Endothelial cell of umbilical vein (primary cell): ENCODE results near the gene POLR2H. TPM values are rescaled to one million over a fixed set of nuclear protein-coding genes. Genes with fewer than 3 reads are reported as not detected.
A peak's percentile ranks its signal among the peaks of the same experiment; 100 is the strongest.

Experiments
- BruUV-seq: library from RNA; stranded (reverse); fragments of 400-500 nt; replicated peaks from 2 replicates; lab custom pipeline; 2021; lab: Mats Ljungman, UMichigan
- CTCF ChIA-PET: fragments of 300-600, 350-600 bp; sonication (Branson Sonifier 250); formaldehyde crosslinking; loops from one replicate; lab custom pipeline; 2021; ENCODE audit warnings: antibody characterized with exemption, inconsistent platforms; lab: Charles Lee
- POLR2A ChIA-PET: fragments of 300-600, 350-600 bp; sonication (Branson Sonifier 250); formaldehyde crosslinking; loops from one replicate; lab custom pipeline; 2021; ENCODE audit warnings: antibody characterized with exemption, inconsistent platforms; lab: Charles Lee
- DNase-seq: peaks from one replicate; pipeline ENCODE4 v3.0.0-alpha.2; 2011; ENCODE audit warnings: low read depth, low spot score
- FAIRE-seq: peaks from 2 replicates; lab custom pipeline; 2011; peaks lifted over from hg19 to GRCh38; lab: Jason Lieb, UNC
- H2AFZ ChIP-seq: 2 replicates; pipeline ENCODE4 v1.6.0; 2012; ENCODE audit warnings: low read depth, low read length, control low read depth, inconsistent platforms
- H3K27ac ChIP-seq: 2 replicates; pipeline ENCODE4 v1.5.1; 2011; ENCODE audit warnings: low read depth, mild to moderate bottlenecking, control low read depth, low read length, moderate library complexity; ENCODE audit not compliant: insufficient read depth
- H3K27me3 ChIP-seq, 2 experiments: 2 replicates each; pipeline versions ENCODE4 v1.6.0 to v1.6.1; 2011; ENCODE audit warnings: low read length in 2 of 2, mixed read lengths in 1 of 2; ENCODE audit not compliant: control insufficient read depth in 2 of 2, insufficient read depth in 2 of 2
- H3K36me3 ChIP-seq, 2 experiments: 2 replicates in 1 of 2; 3 replicates in 1 of 2; pipeline ENCODE4 v1.5.1; 2011; ENCODE audit warnings: low read length in 2 of 2, mild to moderate bottlenecking in 1 of 2, moderate library complexity in 1 of 2; ENCODE audit not compliant: control insufficient read depth in 2 of 2, insufficient read depth in 2 of 2; ENCODE audit errors: extremely low read depth in 1 of 2
- H3K4me1 ChIP-seq: 3 replicates; pipeline ENCODE4 v1.5.1; 2011; ENCODE audit warnings: mild to moderate bottlenecking, low read length; ENCODE audit not compliant: control insufficient read depth, insufficient read depth; ENCODE audit errors: extremely low read depth
- H3K4me2 ChIP-seq: 2 replicates; pipeline ENCODE4 v1.6.1; 2011; ENCODE audit warnings: low read length, control low read depth, mixed read lengths; ENCODE audit not compliant: insufficient read depth
- H3K4me3 ChIP-seq, 3 experiments: fragments of 200-600 bp in 1 of 3; sonication (generic), shearing (Covaris generic) in 1 of 3; replicated peaks in 1 of 3; 2 replicates each; pipeline ENCODE4 v1.5.1; 2011 to 2016; ENCODE audit warnings: control low read depth in 3 of 3, low read length in 3 of 3, mild to moderate bottlenecking in 2 of 3, inconsistent platforms in 1 of 3, low read depth in 1 of 3, moderate library complexity in 1 of 3; ENCODE audit not compliant: insufficient read depth in 1 of 3
- H3K79me2 ChIP-seq: 2 replicates; pipeline ENCODE4 v1.6.0; 2012; ENCODE audit warnings: low read length, inconsistent platforms; ENCODE audit not compliant: control insufficient read depth, insufficient read depth
- H3K9ac ChIP-seq: replicated peaks from 2 replicates; pipeline ENCODE3; 2011; ENCODE audit warnings: low read length, control low read depth; ENCODE audit not compliant: insufficient read depth; ENCODE audit errors: extremely low read depth
- H3K9me1 ChIP-seq: replicated peaks from 3 replicates; pipeline ENCODE4 v1.6.0; 2011; ENCODE audit warnings: mild to moderate bottlenecking, low read length; ENCODE audit not compliant: control insufficient read depth, insufficient read depth; ENCODE audit errors: extremely low read depth
- H3K9me3 ChIP-seq: replicated peaks from 2 replicates; pipeline ENCODE4 v1.5.1; 2012; ENCODE audit warnings: low read length, inconsistent platforms; ENCODE audit not compliant: control insufficient read depth, insufficient read depth
- H4K20me1 ChIP-seq: replicated peaks from 2 replicates; pipeline ENCODE3; 2011; ENCODE audit warnings: mild to moderate bottlenecking, low read length; ENCODE audit not compliant: control insufficient read depth, insufficient read depth; ENCODE audit errors: extremely low read depth
- CTCF ChIP-seq, 2 donors: IDR thresholded peaks; 1 replicate in 1 of 2; 2 replicates in 1 of 2; pipeline ENCODE4 v1.5.1; 2011; ENCODE audit warnings: low read length in 2 of 2, mild to moderate bottlenecking in 2 of 2, moderate library complexity in 2 of 2, control low read depth in 1 of 2, inconsistent platforms in 1 of 2, low read depth in 1 of 2; ENCODE audit not compliant: insufficient read depth in 1 of 2; ENCODE audit errors: extremely low read depth in 1 of 2
- EZH2 ChIP-seq: IDR thresholded peaks from 2 replicates; pipeline ENCODE4 v1.6.1; 2012; ENCODE audit warnings: borderline replicate concordance, low read depth, mild to moderate bottlenecking, moderate library complexity, low read length, inconsistent platforms; ENCODE audit not compliant: severe bottlenecking
- FOS ChIP-seq: IDR thresholded peaks from 2 replicates; pipeline ENCODE4 v1.6.1; 2011; ENCODE audit warnings: mild to moderate bottlenecking, low read length, moderate library complexity, borderline replicate concordance; ENCODE audit not compliant: insufficient read depth
- GATA2 ChIP-seq: IDR thresholded peaks from 2 replicates; pipeline ENCODE4 v1.7.0; 2011; ENCODE audit warnings: low read depth, mild to moderate bottlenecking, moderate library complexity, mixed read lengths, low read length; ENCODE audit not compliant: insufficient read length, insufficient read depth
- JUN ChIP-seq: IDR thresholded peaks from 2 replicates; pipeline ENCODE4 v1.6.1; 2011; ENCODE audit warnings: borderline replicate concordance, low read depth; ENCODE audit not compliant: insufficient read length, insufficient read depth
- MYC ChIP-seq: IDR thresholded peaks from one replicate; pipeline ENCODE4 v1.6.1; 2011; ENCODE audit warnings: mild to moderate bottlenecking, low read depth, low read length
- POLR2A ChIP-seq: IDR thresholded peaks from 2 replicates; pipeline ENCODE4 v1.6.1; 2012; ENCODE audit warnings: low read depth, mild to moderate bottlenecking, control low read depth, low read length
- POLR2AphosphoS5 ChIP-seq: IDR thresholded peaks from 2 replicates; pipeline ENCODE4 v1.6.1; 2012; ENCODE audit warnings: low read depth, mild to moderate bottlenecking, control low read depth, low read length, moderate library complexity; ENCODE audit not compliant: insufficient read depth
- dilution Hi-C: fragments of 300-500 bp; cut with MboI; formaldehyde crosslinking; loops from one replicate; pipeline ENCODE4 v1.15.0; 2019; ENCODE audit warnings: low sequenced_read_pairs; ENCODE audit not compliant: extremely low pct_ligation_motif_present
- intact Hi-C: fragments of 100-400 bp; cut with micrococcal nuclease; formaldehyde crosslinking; loops from one replicate; pipeline ENCODE4 v1.10.0; 2022
- polyA plus RNA-seq, 4 experiments: library from polyadenylated mRNA; depleted of rRNA in 3 of 4; stranded (reverse) in 3 of 4; unstranded in 1 of 4; fragments of >200 nt; gene quantifications; 2 replicates each; pipeline versions ENCODE4 v1.2.1 to v1.2.3, GENCODE V29; 2011 to 2012; ENCODE audit warnings: missing spikeins in 1 of 4
- total RNA-seq: library from RNA; stranded (reverse); gene quantifications from 2 replicates; pipeline ENCODE4 v1.2.3, GENCODE V29; 2021
- TF ChIP-seq, protein P1 (sequence below): IDR thresholded peaks from 2 replicates; pipeline ENCODE4 v1.6.1; 2011; ENCODE audit not compliant: insufficient read depth, insufficient read length

Gene POLR2H
- total and polyA plus RNA-seq, 2 donors (not counting 3 experiments of a cell fraction or from before 2014, with no cell fraction given), result 89.0 to 276 TPM

- intact Hi-C loops, result no loop called here
- no peak for FAIRE-seq
- TF ChIP-seq FOS (no peak), MYC (no peak), JUN (no peak), POLR2AphosphoS5 (no peak), EZH2 (no peak), POLR2A (peak; percentile 18)
- TF ChIP-seq, protein P1, sequence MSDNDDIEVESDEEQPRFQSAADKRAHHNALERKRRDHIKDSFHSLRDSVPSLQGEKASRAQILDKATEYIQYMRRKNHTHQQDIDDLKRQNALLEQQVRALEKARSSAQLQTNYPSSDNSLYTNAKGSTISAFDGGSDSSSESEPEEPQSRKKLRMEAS, result no peak
- ChIA-PET POLR2A (no interaction called here), CTCF (interaction anchor here (1.5 to 1.9 kb wide), 2 partner anchors 20 to 422 kb away, joined by 3 to 5 read pairs; partner anchors contain the start of gene FAM131A)
- Histone ChIP-seq H3K9ac (no peak overlapping the region), H3K27ac (no peak overlapping the region), H2AFZ (no peak overlapping the region), H3K9me3 (no peaks in the 10 kb centered on the region), H3K4me1 (peaks cover 45% of the 10 kb centered on the region), H3K4me3 (peak overlapping the region in 1 of 3 experiments; percentile 59), H4K20me1 (peaks cover 3% of the 10 kb centered on the region), H3K9me1 (no peaks in the 10 kb centered on the region), H3K79me2 (peaks cover 70% of the 10 kb centered on the region), H3K4me2 (peak overlapping the region; percentile 84), H3K36me3 (peaks cover 28% of the 10 kb centered on the region in 2 experiments), H3K27me3 (no peaks in the 10 kb centered on the region)
- no TSS peak for BruUV-seq
- dilution Hi-C loops, result no loop called here
- DNase-seq, result no peak
These were observed 44.3 kb upstream of the POLR2H start for GRCh38 chr3:184317201-184317600.

DNA sequence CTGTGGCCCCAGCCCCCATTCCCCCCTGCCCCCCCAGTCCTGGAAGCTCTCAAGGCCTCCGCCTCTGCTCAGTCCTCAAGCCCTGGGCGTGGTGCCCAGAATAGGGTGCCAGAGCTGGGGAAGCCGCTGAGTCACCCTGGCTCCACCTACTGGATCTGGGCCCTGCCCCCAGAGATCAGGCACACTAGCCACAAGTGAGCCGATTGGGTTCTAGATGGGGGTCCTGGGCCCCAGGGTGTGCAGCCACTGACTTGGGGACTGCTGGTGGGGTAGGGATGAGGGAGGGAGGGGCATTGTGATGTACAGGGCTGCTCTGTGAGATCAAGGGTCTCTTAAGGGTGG is 41.4 kb upstream of the POLR2H start:
- Histone ChIP-seq H3K4me1 (peaks cover 45% of the 10 kb centered on the region), H2AFZ (no peak overlapping the region), H3K4me2 (no peak overlapping the region), H3K9me1 (no peaks in the 10 kb centered on the region), H3K36me3 (peaks cover 52 to 53% of the 10 kb centered on the region in 2 experiments), H3K9me3 (no peaks in the 10 kb centered on the region), H3K27ac (peak overlapping the region; percentile 38), H3K27me3 (no peaks in the 10 kb centered on the region), H3K79me2 (peaks cover 93% of the 10 kb centered on the region), H4K20me1 (peaks cover 3% of the 10 kb centered on the region), H3K9ac (peak overlapping the region; percentile 10), H3K4me3 (no peak overlapping the region)
- ChIA-PET POLR2A (interaction anchor here (0.6 to 0.8 kb wide), 2 partner anchors 15 to 872 kb away, joined by 3 read pairs; no protein-coding TSS in a partner anchor), CTCF (interaction anchor here (0.7 to 1.8 kb wide), 4 partner anchors 14 to 51 kb away, joined by 3 to 10 read pairs (median 5); no protein-coding TSS in a partner anchor)
- TF ChIP-seq POLR2A, result no peak
- TF ChIP-seq, protein P1, result no peak
- TF ChIP-seq EZH2, result no peak
- TF ChIP-seq POLR2AphosphoS5, result peak; percentile 61
- TF ChIP-seq JUN, result peak; percentile 40
- TF ChIP-seq MYC, result no peak
- TF ChIP-seq FOS, result peak; percentile 71
- TF ChIP-seq CTCF (IDR thresholded peaks at IDR 0.05; ENCODE audit: extremely low read depth in 1 of 2, insufficient read depth in 1 of 2, low read depth in 1 of 2, low read length in 2 of 2), result no peak
- TF ChIP-seq GATA2, result no peak
- intact Hi-C loops (loop anchor here (1.0 kb wide), 1 partner anchor 12 kb away; no protein-coding TSS in a partner anchor), dilution Hi-C loops (no loop called here)
- FAIRE-seq, result peak; percentile 92
- BruUV-seq, result no TSS peak
- DNase-seq, result peak; percentile 94
